ENCODE data around the gene ABLIM1.

DNA sequence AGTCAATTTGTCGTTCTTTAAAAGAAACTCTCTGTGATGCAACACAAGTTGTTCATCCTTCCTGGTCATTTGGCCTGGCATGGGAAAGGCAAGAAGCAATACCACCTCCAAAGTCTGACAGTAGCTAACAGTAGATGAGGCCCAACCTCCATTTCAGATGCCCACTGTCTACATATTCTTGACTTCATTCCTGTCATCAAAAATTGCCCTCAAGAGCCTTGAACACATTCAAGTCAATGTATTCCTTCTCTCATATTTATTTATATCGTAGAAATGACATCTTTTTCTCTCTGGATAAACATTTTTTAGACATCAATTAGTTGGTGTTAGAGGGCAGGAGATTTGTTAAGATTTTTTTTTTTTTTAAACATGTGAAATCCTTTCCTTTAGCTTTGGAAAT is 33.7 kb downstream of the ABLIM1 start:
- TF ChIP-seq, protein P1, sequence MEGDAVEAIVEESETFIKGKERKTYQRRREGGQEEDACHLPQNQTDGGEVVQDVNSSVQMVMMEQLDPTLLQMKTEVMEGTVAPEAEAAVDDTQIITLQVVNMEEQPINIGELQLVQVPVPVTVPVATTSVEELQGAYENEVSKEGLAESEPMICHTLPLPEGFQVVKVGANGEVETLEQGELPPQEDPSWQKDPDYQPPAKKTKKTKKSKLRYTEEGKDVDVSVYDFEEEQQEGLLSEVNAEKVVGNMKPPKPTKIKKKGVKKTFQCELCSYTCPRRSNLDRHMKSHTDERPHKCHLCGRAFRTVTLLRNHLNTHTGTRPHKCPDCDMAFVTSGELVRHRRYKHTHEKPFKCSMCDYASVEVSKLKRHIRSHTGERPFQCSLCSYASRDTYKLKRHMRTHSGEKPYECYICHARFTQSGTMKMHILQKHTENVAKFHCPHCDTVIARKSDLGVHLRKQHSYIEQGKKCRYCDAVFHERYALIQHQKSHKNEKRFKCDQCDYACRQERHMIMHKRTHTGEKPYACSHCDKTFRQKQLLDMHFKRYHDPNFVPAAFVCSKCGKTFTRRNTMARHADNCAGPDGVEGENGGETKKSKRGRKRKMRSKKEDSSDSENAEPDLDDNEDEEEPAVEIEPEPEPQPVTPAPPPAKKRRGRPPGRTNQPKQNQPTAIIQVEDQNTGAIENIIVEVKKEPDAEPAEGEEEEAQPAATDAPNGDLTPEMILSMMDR (IDR thresholded peaks at IDR 0.05): no peak
- TF ChIP-seq ZFX (IDR thresholded peaks at IDR 0.05; ENCODE audit: borderline replicate concordance): no peak

All from 22Rv1 (cell line).